CD1c-positive myeloid dendritic cell (primary cell): ENCODE data around the gene PAN2.

Experiments
- DNase-seq: peaks from one replicate; pipeline ENCODE4 v3.0.0-alpha.2; 2016; ENCODE audit errors: extremely low spot score

Gene PAN2, protein sequence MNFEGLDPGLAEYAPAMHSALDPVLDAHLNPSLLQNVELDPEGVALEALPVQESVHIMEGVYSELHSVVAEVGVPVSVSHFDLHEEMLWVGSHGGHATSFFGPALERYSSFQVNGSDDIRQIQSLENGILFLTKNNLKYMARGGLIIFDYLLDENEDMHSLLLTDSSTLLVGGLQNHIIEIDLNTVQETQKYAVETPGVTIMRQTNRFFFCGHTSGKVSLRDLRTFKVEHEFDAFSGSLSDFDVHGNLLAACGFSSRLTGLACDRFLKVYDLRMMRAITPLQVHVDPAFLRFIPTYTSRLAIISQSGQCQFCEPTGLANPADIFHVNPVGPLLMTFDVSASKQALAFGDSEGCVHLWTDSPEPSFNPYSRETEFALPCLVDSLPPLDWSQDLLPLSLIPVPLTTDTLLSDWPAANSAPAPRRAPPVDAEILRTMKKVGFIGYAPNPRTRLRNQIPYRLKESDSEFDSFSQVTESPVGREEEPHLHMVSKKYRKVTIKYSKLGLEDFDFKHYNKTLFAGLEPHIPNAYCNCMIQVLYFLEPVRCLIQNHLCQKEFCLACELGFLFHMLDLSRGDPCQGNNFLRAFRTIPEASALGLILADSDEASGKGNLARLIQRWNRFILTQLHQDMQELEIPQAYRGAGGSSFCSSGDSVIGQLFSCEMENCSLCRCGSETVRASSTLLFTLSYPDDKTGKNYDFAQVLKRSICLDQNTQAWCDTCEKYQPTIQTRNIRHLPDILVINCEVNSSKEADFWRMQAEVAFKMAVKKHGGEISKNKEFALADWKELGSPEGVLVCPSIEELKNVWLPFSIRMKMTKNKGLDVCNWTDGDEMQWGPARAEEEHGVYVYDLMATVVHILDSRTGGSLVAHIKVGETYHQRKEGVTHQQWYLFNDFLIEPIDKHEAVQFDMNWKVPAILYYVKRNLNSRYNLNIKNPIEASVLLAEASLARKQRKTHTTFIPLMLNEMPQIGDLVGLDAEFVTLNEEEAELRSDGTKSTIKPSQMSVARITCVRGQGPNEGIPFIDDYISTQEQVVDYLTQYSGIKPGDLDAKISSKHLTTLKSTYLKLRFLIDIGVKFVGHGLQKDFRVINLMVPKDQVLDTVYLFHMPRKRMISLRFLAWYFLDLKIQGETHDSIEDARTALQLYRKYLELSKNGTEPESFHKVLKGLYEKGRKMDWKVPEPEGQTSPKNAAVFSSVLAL

DNA sequence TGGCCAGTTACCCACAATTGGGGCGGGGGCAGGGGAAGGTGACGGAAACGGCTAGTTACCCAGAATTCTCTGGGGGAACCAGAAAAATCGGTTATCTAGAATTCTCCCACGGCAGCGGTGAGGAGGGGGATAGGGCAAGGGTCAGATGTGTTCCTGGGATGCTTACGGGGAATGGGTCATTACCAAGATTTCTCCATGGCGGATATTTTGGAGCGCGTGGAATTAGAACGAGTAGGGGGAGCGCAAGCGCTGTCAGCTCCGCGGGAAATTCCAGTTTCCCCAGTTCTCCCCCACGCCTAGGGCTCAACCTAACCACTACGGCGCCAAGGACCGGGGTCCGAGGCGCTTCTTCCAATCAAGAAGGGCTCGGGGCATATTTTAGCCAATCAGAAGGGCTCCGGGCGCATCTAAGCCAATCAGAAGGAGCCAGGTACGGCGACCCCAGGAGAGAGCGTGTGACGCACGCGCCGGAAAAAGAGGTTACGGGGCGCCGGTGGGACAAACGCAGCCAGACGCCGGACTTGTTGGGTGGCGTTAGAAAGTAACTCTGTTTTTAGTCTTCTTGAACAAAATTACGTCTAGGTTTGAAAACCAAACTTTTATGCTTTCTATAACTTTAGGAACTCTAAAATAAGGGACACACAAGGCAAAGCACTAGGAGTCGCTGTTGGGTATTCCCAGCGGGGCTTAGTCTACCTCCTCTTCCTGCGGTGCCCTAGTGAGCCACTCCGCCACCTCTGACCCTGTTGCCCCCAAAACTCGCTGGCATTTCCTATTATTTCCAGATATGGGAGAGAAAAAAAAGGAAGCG is at the start of gene PAN2:
Gene PAN2 (minus strand): TSS at position 322 of the 811 bp plus-strand sequence. CDS start 906 bp downstream, outside the sequence.
- peak; percentile 96 for DNase-seq

DNA sequence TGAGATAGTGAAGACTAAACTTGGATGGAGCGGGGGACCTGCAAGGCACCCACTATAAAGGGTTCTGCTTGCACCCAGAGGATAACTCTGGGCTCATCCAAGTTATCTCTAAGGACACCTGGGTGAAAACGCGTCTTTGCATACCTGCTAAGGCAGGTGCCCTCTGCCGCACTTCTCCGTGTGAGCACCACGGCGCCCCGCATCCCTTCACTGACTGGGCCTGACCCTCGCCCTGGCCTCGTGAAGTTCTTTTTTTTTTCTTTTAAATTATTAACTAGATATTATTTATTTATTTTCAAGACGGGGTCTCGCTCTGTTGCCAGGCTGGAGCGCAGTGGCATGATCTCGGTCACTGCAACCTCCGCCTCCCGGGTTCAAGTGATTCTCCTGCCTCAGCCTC is 48.8 kb upstream of the PAN2 start:
- no peak for DNase-seq

DNA sequence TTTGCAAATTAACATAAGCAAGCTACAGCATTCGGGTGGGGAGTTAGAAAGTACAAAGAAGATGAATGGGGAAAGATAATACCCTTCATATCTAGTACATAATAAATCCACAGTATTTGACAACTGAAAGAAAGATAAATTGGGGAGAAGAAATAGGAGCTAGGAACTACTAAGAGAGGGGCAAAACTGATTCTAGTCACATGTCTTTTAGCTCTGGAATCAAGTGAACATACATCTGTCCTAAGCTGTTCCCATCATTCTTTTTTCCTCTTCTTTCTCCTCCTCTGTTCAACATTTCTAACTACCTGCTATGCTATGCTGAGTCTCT is 44.2 kb upstream of the PAN2 start:
- DNase-seq: no peak

DNA sequence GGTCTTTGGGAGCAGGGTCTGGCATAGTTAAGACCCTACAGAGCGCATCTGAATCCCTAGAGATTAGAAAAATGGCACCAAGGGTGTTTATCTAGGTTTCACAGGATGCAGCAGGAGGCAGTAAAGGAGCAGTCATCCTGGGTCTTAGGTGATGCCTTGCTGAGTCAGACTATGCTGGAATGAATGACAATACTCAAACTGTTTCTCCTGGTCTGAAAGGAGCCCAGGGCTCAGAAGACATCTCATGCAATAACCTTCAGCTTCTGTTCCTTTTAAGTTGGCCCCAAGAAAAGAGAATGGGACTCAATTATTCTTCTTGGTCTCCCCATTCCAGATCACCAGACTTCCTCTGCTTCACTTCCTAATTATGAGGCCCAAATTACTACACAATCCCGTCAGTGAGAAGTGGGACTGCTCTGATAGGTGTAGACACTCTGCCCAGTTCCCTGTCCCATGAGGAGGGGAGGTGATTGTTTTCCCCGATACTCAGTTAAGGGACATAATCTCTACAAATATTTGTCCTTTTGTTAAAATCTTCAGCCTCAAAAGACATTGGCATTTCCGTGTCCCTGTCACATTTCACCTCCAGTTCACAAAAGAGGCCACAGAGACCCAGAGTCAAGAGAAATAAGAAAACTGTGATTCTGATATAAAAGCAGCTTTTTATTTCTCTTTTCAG is 43.6 kb upstream of the PAN2 start:
- peak; percentile 40 for DNase-seq

DNA sequence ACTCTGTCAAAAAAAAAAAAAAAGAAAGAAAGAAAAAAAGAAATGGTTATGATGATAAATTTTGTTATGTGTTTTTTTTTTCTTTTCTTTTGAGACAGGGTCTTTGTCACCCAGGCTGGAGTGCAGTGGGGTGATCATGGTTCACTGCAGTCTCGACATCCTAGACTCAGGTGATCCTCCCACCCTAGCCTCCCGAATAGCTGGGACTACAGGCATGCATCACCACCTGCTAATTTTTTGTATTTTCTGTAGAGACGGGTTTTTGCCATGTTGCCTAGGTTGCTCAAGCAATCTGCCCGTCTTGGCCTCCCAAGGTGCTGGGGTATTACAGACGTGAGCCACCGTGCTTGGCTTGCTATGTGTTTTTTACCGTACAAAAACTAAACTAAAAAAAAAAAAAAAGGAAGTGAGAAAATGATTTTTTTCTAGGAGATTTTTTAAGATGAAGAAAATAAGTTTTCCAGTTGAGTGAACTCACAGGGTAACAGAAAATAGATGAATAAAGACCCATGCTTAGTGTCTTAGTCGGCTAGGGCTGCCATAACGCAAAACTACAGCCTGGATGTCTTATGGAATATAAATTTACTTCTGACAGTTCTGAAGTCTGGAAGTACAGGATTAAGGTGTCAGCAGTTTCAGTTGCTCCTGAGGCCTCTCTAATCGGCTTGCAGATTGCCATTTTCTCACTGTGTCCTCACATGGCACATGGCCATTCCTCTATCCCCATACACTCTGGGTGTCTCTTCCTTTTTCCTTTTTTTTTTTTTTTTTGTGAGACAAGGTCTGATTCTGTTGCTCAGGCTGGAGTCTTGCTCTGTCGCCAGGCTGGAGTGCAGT is 42.0 kb upstream of the PAN2 start:
- DNase-seq: peak; percentile 11

DNA sequence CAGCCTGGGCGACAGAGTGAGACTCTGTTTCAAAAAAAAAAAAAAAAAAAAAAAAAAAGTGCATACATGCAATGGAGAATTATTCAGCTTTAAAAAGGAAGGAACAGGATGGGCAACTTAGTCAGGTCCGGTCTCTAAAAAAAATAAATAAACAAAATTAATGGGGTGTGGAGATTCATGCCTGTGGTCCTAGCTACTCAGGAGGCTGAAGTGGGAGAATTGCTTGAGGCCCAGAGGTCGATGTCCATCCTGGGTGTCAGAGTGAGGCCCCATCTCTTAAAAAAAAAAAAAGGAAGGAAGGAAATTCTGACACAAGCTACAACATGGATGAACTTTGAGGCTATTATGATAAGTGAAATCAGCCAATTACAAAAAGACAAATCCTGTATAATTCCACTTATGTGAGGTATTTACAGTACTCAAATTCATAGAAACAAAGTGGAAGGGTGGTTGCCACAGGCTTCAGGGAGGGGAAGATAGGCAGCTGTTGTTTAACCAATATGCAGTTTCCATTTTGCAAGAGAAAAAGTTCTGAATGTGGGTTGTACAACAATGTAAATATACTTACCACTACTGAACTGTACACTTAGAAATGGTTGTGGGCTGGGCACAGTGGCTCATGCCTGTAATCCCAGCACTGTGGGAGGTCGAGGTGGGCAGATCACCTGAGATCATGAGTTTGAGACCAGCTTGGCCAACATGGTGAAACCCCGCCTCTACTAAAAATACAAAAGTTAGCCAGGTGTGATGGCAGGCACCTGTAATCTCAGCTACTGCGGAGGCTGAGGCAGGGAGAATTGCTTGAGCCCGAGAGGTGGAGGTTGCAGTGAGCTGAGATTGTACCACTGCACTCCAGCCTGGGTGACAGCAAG is 41.2 kb upstream of the PAN2 start:
- DNase-seq: no peak

DNA sequence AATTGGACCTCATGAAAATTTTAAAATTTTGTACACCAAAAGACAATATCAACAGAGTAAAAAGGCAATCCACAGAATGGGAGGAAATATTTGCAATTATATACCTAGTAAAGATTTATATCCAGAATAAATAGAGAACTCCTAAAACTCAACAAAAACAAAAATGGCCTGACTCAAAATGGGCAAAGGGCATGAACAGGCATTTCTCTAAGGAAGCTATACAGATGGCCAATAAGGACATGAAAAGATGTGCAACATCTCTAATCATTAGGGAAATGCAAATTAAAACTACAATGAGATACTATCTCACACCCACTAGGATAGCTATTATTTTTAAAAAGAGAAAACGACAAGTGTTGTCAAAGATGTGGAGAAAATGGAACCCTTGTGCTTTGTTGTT is 39.7 kb upstream of the PAN2 start:
- no peak for DNase-seq

DNA sequence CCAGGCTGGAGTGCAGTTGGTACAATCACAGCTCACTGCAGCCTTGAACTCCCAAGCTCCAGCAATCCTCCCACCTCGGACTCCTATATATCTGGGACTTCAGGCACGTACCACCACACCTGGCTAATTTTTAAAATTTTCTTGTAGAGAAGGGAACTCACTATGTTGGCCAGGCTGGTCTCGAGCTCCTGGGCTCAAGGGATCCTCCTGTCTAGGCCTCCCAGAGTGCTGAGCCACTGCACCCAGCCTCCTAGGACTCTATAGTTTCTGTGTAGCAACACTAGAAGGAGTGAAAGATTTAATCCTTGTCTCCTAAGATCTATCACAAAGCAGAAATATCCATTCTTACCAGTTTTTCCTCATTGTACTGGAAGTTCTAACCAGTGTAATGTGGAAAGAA is 33.1 kb upstream of the PAN2 start:
- no peak for DNase-seq

DNA sequence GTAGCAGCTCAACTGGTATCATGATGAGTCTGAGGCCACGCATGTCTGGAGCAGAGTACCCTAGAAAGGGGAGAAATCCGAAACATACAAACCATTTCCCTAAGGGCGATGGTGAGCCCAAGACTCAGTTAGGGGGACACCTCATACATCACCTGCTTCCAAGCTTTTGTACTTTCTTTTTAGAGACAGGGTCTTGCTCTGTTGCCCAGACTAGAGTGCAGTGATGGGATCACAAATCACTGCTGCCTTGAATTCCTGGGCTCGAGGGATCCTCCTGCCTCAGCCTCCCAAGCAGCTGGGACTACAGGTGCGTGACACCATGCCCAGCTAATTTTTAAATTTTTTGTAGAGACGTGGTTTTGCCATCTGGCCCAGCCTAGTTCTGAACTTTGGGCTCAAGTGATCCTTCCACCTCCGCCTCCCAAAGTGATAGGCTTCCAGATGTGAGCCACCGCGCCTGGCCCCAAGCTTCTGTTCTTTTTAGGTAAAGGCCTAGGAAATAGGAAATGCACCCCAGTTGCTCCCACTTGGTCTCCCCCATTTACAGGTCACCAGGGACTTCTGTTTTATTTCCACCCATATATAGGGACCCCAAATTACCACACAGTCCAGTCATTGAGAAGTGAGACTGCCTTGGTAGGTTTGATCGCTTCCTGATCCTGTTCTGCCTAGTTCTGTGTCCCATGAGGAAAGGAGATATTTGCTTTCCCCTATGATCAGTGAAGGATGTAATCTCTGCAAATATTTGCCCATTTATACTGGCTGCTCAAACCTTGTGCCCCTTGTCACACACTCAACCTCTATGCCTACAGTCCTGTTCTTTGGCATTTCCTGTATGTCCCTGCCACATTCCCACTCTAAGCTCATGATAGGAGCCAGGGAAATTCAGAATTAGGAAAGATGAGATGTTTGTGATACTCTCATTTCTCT is 28.6 kb upstream of the PAN2 start, which contains the start of gene APOF:
Gene APOF (minus strand): TSS at position 728 of the 930 bp plus-strand sequence. CDS start 112 bp downstream, at position 616.
- no peak for DNase-seq

DNA sequence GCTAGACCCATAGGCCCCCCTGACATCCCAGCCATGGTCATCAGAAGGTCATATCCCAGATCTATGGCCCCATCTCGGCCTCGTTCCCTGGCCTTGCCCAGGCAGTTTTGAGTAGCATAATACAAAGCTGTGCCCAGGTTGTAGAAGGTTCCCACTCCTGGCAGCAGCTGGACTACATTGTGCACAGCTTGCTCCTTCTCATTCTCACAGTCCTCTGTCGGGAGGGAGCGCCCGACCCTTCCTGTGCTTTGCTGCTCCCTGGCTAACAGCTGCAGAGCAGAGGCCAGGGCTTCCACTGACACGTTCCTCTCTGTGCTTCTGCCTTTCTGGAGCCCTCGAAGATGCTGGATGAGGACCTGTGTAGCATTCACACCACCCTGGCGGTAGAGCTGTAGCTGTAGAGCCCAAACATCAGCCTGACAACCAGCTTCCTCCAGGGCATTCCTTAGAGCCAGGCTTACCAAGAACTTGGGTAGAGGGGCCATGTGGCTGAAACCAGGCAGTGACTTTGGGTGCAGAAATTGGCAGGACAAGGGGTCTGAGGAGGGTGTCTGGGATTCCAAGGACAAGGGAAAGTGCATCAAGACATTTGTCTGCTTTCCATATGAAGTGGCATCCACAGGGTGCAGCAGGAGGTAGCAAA is 27.8 kb upstream of the PAN2 start:
- no peak for DNase-seq

DNA sequence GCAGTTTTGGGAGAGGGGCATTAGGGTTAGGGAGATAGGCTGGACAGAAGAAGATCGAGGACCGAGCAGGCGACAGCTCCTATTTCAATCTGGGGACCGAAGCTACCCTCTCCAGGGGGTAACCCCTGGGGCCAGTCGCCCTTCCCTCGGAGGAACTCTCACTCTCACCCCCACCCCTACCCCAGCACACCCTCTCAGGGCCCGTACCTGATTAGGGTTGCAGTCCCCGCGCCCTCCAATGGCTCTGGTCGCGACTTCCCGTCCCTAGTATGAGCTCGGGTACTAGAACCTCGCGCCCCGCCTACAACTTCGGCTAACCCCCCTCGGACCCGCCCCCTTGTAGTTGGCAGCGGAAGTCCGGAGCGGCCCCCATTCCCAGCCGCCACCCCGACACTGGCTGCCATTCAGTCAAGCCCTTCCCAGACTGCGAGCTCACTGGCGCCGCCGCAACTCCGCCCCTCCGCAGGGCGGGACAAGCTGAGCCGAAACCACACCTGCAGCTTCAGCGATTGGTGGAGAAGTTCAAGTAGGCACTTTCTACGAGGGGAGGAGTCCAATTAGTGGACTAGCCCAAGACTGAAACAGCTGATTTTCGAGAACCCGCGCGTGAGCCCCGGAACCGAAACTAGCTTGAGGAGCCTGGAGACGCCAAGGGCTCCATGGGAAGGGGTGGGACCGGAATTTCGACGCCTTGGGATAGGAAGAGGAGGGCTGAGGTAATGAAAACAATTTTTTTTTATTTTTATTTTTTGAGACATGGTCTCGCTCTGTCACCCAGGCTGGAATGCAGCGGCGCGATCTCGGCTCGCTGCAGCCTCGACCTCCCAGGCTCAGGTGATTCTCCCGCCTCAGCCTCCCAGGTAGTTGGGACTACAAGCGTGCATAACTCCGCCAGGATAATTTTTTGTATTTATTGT is 26.3 kb upstream of the PAN2 start, which contains the start of gene STAT2:
Gene STAT2 (minus strand): TSS at position 257 of the 917 bp plus-strand sequence. CDS start 3,536 bp downstream, outside the sequence.
- peak; percentile 99 for DNase-seq

DNA sequence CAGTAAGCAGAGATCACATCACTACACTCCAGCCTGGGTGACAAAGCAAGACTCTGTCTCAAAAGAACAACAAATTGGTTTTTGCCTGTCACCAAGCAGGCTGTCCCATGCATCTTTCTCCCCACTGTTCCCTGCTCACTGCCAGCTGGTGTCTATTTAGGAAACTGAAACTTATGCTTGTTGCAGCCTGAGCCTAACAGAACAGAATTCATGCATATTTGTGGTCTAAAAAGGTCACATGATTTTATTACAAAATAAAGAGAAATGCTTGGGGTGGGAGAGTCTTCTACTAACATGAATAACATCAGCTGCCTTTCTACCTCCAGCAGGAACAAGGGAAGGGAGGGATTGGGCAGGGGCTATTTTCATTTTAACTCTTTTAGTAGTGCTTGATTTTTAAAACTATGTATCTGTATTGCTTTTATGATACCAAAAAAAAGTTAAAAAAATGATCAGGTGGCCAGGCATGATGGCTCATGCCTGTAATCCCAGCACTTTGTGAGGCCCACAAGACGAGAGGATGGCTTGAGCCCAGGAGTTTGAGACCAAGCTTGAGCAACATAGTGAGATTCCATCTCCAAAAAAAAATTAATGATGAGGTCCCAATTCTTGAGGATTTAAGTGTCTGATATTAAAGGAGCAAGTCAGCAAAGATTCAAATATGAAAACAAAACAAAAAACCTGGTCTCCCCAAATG is 25.2 kb upstream of the PAN2 start:
- peak; percentile 61 for DNase-seq

DNA sequence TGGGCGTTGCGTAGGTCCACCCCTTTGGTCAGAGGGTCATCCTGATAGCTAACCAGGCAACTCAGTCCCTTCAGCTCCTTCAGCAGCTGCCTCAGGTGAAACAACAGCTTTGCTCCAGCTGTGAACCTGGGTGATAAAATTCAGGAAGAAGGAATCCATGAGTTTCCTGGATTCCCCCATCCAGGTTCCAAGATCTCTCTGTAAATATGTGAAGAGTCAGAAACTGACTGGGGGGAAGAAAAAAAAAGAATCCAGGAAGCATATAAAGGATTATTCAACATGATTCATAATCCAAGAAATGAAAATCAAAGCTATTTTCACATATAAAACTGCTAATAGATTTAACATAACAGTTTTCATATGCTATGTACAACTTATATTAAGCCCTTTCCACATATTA is 17.5 kb upstream of the PAN2 start:
- DNase-seq: no peak

DNA sequence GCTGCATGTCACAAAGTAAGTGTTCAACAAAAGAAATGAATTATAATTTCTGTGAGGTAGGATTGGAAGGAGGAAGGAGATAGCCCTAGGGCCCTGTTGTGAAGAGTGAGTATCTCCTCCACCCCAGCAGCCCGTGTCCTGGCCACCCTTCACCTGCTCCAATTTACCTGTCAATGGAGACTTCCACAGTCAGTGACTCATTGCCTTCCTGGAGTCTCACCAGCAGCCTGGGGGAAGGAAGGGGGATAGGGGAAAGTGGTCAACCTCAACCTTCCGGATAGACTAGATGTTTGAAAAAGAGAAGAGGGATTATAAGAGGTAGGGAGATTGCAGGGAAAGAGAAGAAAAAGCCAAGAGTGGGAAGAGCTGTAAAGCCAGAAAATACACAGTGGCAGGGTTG is 16.9 kb upstream of the PAN2 start:
- no peak for DNase-seq

DNA sequence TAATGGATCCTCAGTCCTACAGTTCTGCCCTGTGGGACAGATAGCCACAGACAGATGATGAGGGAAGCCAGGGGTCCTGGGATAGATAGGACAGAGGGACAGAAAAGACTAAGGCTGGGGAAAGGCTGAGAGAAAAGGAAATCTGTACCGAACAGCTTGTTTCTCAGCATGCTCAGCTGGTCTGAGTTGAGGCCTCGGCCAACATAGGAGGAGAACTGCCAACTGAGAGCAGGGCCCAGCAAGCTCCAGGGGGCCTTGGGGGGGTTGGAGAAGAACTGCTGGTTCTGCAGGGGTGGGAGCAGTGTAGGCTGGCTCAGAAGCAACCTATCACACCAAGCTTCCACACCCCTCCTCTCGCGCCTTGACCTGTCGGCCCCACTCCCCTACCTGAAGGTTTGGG is 15.0 kb upstream of the PAN2 start:
- no peak for DNase-seq
